Activated CD8-positive, alpha-beta memory T cell treated with anti-CD3 and anti-CD28 coated beads for 4 hours (primary cell): Measurements from ENCODE around the gene AXIN1.
"Not testable (repeated sequence)": the region's sequence is repeated elsewhere in the genome, so short reads cannot be mapped to it uniquely, and the experiment has no call there.

Experiments used
- DNase-seq, 2 donors: peaks; one replicate each; pipeline ENCODE4 v3.0.0-alpha.2; 2020; ENCODE audit warnings: low read depth in 2 of 2

Gene AXIN1

GRCh38 chr16:369866-370436, 17.4 kb upstream of the AXIN1 start:
- DNase-seq = no peak

- DNase-seq = no peak
These were observed 16.8 kb upstream of the AXIN1 start for GRCh38 chr16:369275-369865.

- DNase-seq = no peak
These were observed 16.1 kb upstream of the AXIN1 start for GRCh38 chr16:368388-369158.

- DNase-seq = no peak
These were observed 14.9 kb upstream of the AXIN1 start for GRCh38 chr16:367333-367903.

GRCh38 chr16:366476-366875, 14.0 kb upstream of the AXIN1 start:
- no peak for DNase-seq

- no peak for DNase-seq
These were observed 12.3 kb upstream of the AXIN1 start for GRCh38 chr16:364595-365491.

GRCh38 chr16:363766-364490, 11.4 kb upstream of the AXIN1 start:
- DNase-seq = no peak

GRCh38 chr16:363110-363765, 10.7 kb upstream of the AXIN1 start:
- no peak for DNase-seq

- DNase-seq = not testable (repeated sequence)
These were observed 10.1 kb upstream of the AXIN1 start for GRCh38 chr16:362702-362999.

GRCh38 chr16:361872-362701, 9.6 kb upstream of the AXIN1 start:
- DNase-seq = peak; percentile 48 to 54

- no peak for DNase-seq
These were observed 8.9 kb upstream of the AXIN1 start for GRCh38 chr16:361341-361871.

- no peak for DNase-seq
These were observed 8.3 kb upstream of the AXIN1 start for GRCh38 chr16:360698-361336.

GRCh38 chr16:359871-360697, 7.6 kb upstream of the AXIN1 start:
- no peak for DNase-seq

- DNase-seq = no peak
These were observed 6.7 kb upstream of the AXIN1 start for GRCh38 chr16:359067-359763.

- DNase-seq = no peak
These were observed 4.2 kb upstream of the AXIN1 start for GRCh38 chr16:356741-357140.

- DNase-seq = no peak
These were observed 2.5 kb upstream of the AXIN1 start for GRCh38 chr16:354971-355461.

GRCh38 chr16:354291-354881, 1.9 kb upstream of the AXIN1 start:
- no peak for DNase-seq
